ENCODE data around the gene RAB11B.
"Not testable (repeated sequence)": the region's sequence is repeated elsewhere in the genome, so short reads cannot be mapped to it uniquely, and the experiment has no call there.

Gene RAB11B

DNA sequence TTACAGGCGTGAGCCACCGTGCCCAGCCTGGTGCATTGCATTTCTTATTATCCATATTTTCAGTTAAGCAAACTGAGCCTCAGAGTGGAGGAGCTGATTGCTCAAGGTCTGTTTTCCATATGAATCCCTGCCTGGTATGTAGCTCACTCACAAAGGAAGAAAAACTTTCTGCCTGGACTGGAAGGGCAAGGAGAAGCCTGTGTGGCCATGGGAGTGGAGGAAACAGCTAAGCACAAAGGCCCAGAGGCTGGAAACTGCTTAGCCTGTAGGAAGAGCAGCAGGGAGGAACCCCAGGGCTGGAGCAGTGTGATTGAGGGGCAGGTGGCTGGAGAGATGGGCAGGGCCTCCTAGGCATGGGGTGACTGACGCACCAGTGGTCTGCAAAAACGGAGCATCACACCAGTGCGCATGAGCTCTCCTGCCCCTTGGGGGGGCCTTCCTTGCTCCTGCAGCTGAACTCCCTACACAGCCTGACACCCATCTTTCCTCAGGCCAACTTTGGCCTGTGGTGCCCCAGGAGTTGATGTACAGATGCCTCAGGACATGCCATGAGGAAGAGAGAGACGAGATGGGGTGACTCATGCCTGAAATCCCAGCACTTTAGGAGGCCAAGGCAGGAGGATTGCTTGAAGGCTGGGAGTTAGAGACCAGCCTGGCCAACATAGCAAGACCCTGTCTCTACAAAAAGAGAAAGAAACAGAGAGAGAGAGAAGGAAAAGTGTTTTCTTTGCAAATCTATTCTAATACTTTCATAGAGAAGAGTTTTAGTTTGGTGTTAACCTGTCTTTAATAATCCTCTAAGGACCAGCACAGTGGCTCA, 51.8 kb downstream of the RAB11B start:
- H3K4me3 ChIP-seq (ENCODE audit: low read depth, low read length), result no peak overlapping the region
- TF ChIP-seq, protein P1, sequence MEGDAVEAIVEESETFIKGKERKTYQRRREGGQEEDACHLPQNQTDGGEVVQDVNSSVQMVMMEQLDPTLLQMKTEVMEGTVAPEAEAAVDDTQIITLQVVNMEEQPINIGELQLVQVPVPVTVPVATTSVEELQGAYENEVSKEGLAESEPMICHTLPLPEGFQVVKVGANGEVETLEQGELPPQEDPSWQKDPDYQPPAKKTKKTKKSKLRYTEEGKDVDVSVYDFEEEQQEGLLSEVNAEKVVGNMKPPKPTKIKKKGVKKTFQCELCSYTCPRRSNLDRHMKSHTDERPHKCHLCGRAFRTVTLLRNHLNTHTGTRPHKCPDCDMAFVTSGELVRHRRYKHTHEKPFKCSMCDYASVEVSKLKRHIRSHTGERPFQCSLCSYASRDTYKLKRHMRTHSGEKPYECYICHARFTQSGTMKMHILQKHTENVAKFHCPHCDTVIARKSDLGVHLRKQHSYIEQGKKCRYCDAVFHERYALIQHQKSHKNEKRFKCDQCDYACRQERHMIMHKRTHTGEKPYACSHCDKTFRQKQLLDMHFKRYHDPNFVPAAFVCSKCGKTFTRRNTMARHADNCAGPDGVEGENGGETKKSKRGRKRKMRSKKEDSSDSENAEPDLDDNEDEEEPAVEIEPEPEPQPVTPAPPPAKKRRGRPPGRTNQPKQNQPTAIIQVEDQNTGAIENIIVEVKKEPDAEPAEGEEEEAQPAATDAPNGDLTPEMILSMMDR (IDR thresholded peaks at IDR 0.05; ENCODE audit: low read depth, low read length, missing control alignments), result no peak
- DNase-seq (ENCODE audit: low read depth), result no peak
- in situ Hi-C loops (cut with HindIII; ENCODE audit: low sequenced_read_pairs), result no loop called here

DNA sequence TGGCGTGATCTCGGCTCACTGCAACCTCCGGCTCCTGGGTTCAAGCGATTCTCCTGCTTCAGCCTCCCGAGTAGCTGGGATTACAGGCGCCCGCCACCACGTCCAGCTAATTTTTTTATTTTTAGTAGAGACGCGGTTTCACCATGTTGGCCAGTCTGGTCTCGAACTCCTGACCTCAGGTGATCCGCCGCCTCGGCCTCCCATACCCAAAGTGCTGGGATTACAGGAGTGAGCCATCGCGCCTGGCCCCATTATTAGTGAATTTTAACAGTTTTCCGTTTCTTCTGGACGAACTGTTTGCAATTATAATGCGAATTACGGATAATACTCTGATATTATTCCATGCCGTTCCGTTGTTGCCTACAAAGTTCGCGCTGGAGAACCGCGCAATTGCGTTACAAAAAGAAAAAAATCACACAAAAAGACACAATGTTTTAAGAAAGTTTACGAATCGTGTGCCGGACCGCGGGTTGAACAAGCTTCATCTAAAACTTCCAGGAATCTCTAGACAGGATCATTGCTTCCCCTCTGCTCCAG, 54.0 kb downstream of the RAB11B start:
- in situ Hi-C loops (cut with HindIII; ENCODE audit: low sequenced_read_pairs); DNase-seq (ENCODE audit: low read depth): not testable (repeated sequence)
- peak overlapping the region; percentile 92 for H3K4me3 ChIP-seq (ENCODE audit: low read depth, low read length)

DNA sequence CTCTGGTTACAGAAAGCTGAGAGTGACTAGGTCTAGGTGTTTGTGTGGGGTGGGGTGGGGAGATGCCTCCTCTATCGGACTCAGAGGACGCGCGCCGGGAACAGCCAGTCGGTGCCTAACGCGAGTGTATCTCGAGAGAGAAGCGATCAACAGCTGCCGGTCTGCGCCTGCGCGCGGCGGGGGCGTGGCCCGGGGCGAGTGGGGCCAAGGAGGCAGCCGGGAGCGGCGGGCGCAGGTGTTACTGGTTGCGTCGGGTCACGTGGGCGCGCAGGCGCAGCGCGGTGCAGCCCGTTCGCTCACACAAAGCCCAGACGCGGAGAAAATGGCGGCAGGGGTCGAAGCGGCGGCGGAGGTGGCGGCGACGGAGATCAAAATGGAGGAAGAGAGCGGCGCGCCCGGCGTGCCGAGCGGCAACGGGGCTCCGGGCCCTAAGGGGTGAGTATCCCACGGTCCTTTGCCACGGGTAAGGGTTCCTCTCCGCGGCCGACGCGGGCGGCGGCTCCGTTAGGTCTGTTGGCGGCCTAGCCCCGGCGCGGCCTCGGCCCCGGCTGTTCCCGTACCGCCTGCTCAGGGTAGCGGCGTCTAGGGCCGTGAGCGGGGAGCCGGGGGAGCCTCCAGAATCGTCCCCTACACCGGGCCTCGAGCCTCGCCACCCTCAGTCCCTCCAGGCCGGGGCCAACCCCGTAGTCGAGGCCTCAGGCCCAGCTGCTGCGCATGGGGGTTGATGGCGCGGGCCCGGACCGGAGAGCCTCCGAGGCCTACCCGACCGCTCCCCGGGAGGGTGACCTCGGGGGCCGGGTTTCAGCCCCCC, 54.7 kb downstream of the RAB11B start, which contains the start of gene HNRNPM:
TSS of gene HNRNPM (plus strand) at position 299 of the 811 bp plus-strand sequence. CDS start at position 323, 24 bp downstream.
- DNase-seq (ENCODE audit: low read depth), result peak; percentile 91
- TF ChIP-seq, protein P1 (IDR thresholded peaks at IDR 0.05; ENCODE audit: low read depth, low read length, missing control alignments), result no peak
- peak within 1 kb of the TSS; percentile 92 for H3K4me3 ChIP-seq (ENCODE audit: low read depth, low read length)
- in situ Hi-C loops (cut with HindIII; ENCODE audit: low sequenced_read_pairs), result loop anchor here (5.0 kb wide), 1 partner anchor 73 kb away; no protein-coding TSS in a partner anchor

DNA sequence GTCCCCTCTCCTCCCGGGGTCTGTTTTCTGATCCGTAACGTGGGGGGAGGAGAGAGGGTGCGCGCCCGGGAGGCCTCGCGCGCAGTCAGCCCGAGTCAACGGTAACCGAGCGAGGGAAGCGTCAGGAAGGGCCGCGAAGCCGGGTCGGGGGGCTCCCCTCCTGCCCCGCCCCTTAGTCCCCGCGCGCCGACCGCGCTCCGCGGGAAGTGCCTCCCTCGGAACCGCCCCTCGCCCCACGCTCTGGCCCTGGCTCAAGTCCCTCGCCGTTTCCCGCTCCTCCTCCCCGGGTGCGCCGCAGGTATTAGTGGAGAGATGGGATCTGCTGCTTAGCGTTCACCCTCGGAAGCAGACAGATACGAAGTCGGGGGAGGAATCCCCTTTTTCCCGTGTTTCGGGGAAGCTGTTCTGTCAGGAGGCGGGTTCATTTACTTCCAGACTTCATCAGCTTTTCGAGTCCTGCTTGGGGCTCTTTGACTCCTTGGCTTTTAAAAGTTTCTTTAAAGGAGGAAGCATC, 55.4 kb downstream of the RAB11B start:
- TF ChIP-seq, protein P1 (IDR thresholded peaks at IDR 0.05; ENCODE audit: low read depth, low read length, missing control alignments), result no peak
- in situ Hi-C loops (cut with HindIII; ENCODE audit: low sequenced_read_pairs), result loop anchor here (5.0 kb wide), 1 partner anchor 73 kb away; no protein-coding TSS in a partner anchor
- no peak for DNase-seq (ENCODE audit: low read depth)
- peak overlapping the region; percentile 92 for H3K4me3 ChIP-seq (ENCODE audit: low read depth, low read length)

DNA sequence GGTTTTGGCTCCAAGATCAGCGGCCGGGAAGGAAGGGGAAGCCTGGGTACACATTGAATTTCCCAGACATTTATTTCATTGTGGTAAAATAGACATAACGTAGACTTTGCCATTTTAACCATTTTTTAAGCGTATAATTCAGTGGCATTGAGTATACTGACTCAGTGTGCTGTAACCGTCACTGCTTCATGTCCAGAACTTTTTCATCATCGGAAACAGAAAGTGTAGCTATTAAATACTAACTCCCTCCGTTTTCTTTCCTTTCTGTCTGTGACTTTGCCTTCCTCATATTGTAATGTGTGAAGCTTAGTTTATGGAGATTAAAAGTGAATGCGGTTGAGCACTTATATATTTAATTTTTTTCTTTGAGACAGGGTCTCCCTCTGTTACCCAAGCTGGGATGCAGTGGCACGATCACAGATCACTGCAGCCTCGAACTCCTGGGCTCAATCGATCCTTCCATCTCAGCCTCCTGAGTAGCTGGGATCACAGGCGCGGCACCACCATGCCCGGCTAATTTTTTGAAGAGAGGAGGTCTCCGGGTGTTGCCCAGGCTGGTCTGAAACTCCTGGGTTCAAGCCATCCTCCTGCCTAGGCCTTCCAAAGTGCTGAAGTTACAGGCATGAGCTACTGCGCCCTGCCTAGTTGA, 56.0 kb downstream of the RAB11B start:
- in situ Hi-C loops (cut with HindIII; ENCODE audit: low sequenced_read_pairs), result loop anchor here (5.0 kb wide), 1 partner anchor 74 kb away; no protein-coding TSS in a partner anchor
- peak overlapping the region; percentile 92 for H3K4me3 ChIP-seq (ENCODE audit: low read depth, low read length)
- TF ChIP-seq, protein P1 (IDR thresholded peaks at IDR 0.05; ENCODE audit: low read depth, low read length, missing control alignments), result no peak
- no peak for DNase-seq (ENCODE audit: low read depth)

DNA sequence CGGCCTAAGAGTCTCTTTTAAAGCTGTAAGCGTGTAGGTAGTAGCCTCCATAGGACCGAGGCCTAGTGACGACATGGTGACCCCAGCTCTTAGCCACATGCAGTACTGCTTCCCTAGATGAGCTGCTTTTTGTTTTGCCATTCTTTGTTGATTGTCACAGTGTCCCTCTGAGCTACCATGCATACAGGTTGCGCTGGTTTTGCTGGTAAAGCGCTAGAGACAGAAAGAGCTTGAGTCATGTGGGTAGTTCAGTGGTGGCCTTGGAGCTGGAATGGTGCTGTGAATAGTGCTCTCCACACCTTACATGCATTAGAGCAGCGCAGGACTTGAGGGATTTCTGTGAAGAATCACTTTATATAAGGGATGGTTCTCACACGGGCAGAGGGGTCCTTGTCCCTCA, 59.7 kb downstream of the RAB11B start:
- no peak overlapping the region for H3K4me3 ChIP-seq (ENCODE audit: low read depth, low read length)
- in situ Hi-C loops (cut with HindIII; ENCODE audit: low sequenced_read_pairs), result loop anchor here (5.0 kb wide), 1 partner anchor 78 kb away; no protein-coding TSS in a partner anchor
- no peak for DNase-seq (ENCODE audit: low read depth)
- TF ChIP-seq, protein P1 (IDR thresholded peaks at IDR 0.05; ENCODE audit: low read depth, low read length, missing control alignments), result no peak

Data from astrocyte of the cerebellum (primary cell).